ENCODE data around the gene FMN1.

Gene FMN1

GRCh38 chr15:33194704-33195670 is at the start of gene FMN1:
TSS of gene FMN1 (minus strand) at chr15:33194714. CDS start at chr15:33154914, 39,800 bp downstream.
- DNase-seq, result no peak

DNA sequence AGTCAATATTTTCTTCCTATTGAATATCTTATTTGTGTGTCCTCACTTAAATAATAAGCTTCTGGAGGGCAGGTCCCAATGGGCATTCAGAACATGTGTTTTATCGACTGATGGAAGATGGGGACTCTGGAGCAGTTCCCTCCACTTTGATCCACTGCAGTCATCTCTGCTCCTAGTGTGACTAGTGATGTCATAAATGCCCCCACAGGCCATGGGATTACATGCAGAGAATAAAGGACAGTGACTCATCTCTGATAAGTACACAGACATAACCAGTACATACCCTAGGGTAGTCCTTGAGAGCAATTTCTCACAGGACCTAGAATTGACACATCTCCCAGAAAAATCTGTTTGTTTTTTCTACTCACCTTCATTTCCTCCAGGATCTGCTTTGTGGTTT is 49.4 kb upstream of the FMN1 start:
- no peak for DNase-seq

GRCh38 chr15:33243393-33243792 is 48.9 kb upstream of the FMN1 start:
- no peak for DNase-seq

DNA sequence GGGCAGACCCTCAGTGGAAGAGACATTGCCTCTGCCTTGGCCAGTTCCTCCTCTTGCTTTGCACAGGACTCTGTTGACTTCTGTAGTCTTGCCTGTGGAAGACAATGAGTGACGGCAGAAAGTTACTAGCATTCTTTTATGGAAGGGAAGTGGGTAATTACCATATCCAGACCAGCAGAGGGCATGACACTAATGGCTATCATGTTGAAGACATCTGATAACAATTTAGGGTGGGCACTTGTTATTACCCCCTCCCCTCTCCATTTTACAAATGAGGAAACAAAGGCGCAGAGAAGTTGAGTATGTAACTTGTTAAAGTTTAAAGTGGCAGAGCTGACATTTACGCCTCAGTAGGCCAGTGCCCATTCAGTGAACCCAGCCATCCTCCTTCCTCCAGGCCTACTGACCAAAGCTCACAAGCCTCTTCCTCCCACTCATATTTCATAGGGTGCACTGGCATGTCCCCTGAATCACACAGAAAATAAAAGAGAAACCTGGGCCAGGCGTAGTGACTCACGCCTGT is 48.2 kb upstream of the FMN1 start:
- peak in 1 of 2 experiments; percentile 0 for DNase-seq

GRCh38 chr15:33242165-33242564 is 47.7 kb upstream of the FMN1 start:
- DNase-seq, result no peak

- no peak for DNase-seq
Observed at GRCh38 chr15:33236841-33237509, 42.5 kb upstream of the FMN1 start.

- DNase-seq, result peak; percentile 2 to 22
Observed at GRCh38 chr15:33234020-33234461, 39.5 kb upstream of the FMN1 start.

DNA sequence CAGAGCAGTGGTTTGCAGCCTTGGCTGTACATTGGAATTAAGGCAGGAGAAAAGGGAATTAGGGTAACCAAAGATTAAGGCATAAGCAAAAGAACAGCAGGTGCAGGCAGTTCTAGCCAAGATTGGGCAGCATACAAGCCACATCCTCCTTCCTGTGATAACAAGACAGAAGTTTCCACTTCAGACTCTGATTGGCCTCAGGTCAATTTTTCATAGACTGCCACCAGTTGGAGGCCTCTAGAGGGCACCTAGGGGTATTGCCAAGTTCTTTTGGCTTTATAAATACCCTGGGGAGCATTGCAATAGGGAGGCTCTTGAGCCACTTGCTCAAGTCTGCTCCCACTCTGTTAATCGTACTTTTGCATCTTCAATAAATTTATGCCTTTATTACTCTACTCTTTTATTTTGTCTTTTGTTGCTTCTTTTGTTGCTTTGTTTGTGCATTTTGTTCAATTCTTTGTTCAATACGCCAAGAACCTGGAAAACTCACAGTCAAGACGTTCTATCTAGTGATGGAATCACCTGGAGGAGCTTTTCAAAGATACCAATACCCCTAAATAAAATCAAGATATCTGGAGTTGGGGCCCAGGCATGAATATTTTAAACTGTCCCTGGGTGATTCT is 32.2 kb upstream of the FMN1 start:
- peak; percentile 40 to 47 for DNase-seq

GRCh38 chr15:33218071-33218491 is 23.6 kb upstream of the FMN1 start:
- no peak for DNase-seq

DNA sequence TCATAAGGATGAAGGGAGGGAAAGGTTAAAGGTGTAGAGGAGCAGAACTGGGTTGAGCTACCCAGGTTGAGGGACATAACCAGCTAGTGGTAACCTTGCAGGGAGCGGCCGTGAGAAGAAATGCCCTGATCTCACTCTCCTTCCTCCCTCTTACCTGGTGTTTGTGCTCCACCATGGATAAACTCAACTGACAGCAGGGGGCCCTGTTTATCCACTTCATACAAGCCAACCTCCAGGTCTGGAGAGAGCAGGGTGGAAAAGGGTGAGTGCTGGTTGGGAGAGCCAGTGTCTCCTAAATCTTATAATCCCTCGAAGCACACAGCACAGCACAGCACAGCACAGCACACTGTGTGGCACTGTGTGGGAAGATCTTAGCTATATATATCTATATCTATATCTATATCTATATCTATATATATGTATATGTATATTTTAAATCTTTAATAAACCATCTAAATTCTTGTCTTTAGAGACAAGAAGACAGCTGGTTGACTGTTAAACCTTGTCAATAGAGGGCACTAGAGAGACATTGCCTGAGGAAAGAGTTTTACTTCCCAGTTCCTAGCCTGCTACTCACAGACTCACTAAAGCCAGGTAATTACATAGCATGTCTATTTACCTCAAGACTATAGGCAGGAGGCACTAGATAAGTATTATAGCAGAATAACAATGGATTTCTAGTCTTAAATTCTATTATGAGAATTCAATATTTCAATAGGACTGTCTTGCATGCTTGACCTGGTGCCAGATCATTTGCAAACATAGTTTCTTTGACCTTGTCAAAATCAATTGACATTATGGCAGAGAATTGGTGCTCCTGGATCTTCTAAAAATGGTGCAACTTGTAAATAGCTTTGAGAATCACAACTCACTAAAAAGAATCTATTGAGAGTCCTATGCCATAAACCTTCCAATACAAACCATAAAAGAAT is 21.7 kb upstream of the FMN1 start:
- DNase-seq, result peak in 1 of 2 experiments; percentile 15

GRCh38 chr15:33211176-33211808 is 16.8 kb upstream of the FMN1 start:
- no peak for DNase-seq

- no peak for DNase-seq
Observed at GRCh38 chr15:33209575-33210481, 15.3 kb upstream of the FMN1 start.

GRCh38 chr15:33207646-33208045 is 13.1 kb upstream of the FMN1 start:
- no peak for DNase-seq

- no peak for DNase-seq
Observed at GRCh38 chr15:33206366-33206765, 11.9 kb upstream of the FMN1 start.

- no peak for DNase-seq
Observed at GRCh38 chr15:33204926-33205325, 10.4 kb upstream of the FMN1 start.

- no peak for DNase-seq
Observed at GRCh38 chr15:33204087-33204486, 9.6 kb upstream of the FMN1 start.

DNA sequence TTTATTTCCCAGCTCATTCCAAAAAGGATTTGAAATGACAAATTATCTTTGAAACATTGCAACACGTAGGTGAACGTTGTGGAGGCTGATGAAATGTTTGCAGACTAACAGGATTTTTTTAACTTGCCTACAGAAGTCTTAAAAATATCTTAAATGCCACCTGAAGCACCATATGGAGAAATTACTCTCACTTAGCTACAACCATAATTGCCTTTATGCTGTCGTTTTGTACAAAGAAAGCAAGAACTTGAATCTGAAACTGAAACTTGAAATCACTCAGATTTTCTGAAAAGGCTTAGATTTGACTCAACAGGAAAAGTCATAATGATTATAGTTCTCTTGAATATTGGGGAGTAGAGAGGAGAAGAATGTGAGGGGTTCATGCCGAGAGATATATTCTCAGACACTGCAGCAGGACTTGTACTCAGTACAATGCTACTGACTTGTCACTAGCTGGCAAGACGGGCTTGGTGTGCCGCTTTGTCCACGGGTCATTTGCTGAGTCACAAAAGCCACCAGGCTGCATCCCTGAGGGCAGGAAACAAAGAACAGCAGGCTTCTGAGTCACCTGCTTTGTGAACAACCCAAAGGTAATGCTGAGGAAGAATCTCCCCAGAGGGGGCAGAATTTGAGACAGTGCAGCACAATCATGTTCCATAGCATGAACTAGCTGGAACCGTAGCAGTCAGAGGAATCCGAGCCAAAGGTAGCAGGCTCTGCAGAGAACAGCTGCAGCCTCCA is 7.1 kb upstream of the FMN1 start:
- no peak for DNase-seq

DNA sequence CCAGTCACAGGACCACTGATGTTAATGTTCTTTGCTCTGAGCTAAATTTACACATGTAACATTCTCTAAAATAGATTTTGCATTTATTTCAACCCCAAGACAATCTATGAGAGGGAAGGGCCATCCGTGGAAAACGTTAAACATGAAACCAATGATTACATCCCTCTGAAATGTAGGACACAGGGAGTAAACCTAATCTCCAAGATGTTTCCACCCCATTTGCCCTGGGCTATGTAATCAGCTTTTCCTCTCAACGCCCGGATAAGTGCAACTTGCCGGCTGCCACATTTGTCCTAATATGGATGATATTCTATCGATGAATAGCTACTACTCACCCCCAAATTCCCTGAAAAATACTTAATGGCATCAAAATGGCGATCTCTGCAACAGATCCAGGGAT is 6.4 kb upstream of the FMN1 start:
- no peak for DNase-seq

- no peak for DNase-seq
Observed at GRCh38 chr15:33200444-33200843, 5.9 kb upstream of the FMN1 start.

DNA sequence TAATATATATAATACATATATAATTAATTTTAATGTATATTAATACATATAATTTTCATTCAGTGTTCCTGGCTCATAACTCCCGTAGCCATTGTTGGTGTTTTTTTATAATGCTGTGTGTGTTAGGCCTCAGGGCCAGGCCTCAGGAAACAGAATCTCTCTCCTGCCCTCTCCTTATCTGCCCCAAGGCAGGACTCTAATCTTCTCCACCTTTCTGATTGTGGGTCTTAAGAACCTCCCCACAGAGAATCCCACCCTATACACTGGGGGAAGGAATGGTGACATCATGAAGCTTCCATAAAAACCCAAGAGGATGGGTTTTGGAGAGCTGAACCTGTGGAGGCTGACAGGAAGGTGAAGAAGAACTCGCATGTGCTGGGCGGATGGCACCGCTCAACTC is 4.0 kb upstream of the FMN1 start:
- no peak for DNase-seq

Data from Kasumi-1 (cell line).